Activated naive CD4-positive, alpha-beta T cell treated with anti-CD3 and anti-CD28 coated beads, Interleukin-2, amount 50 U/mL, for 24 hours (primary cell): ENCODE results near the gene DHRS7B.
A peak's percentile ranks its signal among the peaks of the same experiment; 100 is the strongest.
"Not testable (repeated sequence)": the region's sequence is repeated elsewhere in the genome, so short reads cannot be mapped to it uniquely, and the experiment has no call there.

ENCODE experiments used
- H3K27ac Mint-ChIP-seq: one replicate; pipeline ENCODE4 v1.8.0; 2021; ENCODE audit warnings: mild to moderate bottlenecking, mixed read lengths
- H3K27me3 Mint-ChIP-seq: one replicate; pipeline ENCODE4 v1.8.0; 2021; ENCODE audit warnings: mixed read lengths
- H3K36me3 Mint-ChIP-seq: one replicate; pipeline ENCODE4 v1.8.0; 2021; ENCODE audit warnings: mixed read lengths
- H3K4me1 Mint-ChIP-seq: one replicate; pipeline ENCODE4 v1.8.0; 2021; ENCODE audit warnings: mixed read lengths
- H3K4me3 Mint-ChIP-seq: one replicate; pipeline ENCODE4 v1.8.0; 2021; ENCODE audit warnings: mild to moderate bottlenecking, mixed read lengths
- H3K9me3 Mint-ChIP-seq: one replicate; pipeline ENCODE4 v1.8.0; 2021; ENCODE audit warnings: mixed read lengths

DHRS7B gene

GRCh38 chr17:21214777-21215541 lies 88.2 kb downstream of the DHRS7B start:
- no peaks in the 10 kb centered on the region for H3K9me3 Mint-ChIP-seq
- H3K36me3 Mint-ChIP-seq = peaks cover 2% of the 10 kb centered on the region
- H3K4me3 Mint-ChIP-seq = peak overlapping the region; percentile 93
- H3K27me3 Mint-ChIP-seq = no peaks in the 10 kb centered on the region
- peaks cover 63% of the 10 kb centered on the region for H3K4me1 Mint-ChIP-seq
- H3K27ac Mint-ChIP-seq = peak overlapping the region; percentile 90

GRCh38 chr17:21215935-21216334 lies 89.2 kb downstream of the DHRS7B start:
- Mint-ChIP-seq H3K36me3 (peaks cover 2% of the 10 kb centered on the region), H3K4me3 (peak overlapping the region; percentile 93), H3K27ac (peak overlapping the region; percentile 90), H3K9me3 (no peaks in the 10 kb centered on the region), H3K27me3 (no peaks in the 10 kb centered on the region), H3K4me1 (peaks cover 53% of the 10 kb centered on the region)

DNA sequence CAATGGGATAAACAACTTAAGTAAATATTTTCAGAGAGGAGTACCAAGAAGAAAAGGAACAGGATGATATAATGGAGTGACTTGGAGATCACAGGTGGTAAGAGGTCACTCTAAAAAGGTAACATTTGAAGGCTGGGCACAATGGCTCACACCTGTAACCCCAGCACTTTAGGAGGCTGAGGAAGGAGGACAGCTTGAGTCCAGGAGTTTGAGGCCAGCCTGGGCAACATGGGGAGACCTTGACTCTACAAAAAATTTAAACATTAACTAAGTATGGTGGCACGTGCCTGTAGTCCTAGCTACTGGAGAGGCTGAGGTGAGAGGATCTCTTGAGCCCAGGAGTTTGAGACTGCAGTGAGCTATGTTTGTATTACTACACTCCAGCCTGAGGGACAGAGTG lies 90.6 kb downstream of the DHRS7B start:
- Mint-ChIP-seq H3K4me3 (peak overlapping the region; percentile 30), H3K27me3 (no peaks in the 10 kb centered on the region), H3K9me3 (no peaks in the 10 kb centered on the region), H3K4me1 (peaks cover 40% of the 10 kb centered on the region), H3K36me3 (peaks cover 12% of the 10 kb centered on the region), H3K27ac (no peak overlapping the region)

GRCh38 chr17:21218101-21218500 lies 91.3 kb downstream of the DHRS7B start:
- no peak overlapping the region for H3K4me3 Mint-ChIP-seq
- H3K27ac Mint-ChIP-seq = no peak overlapping the region
- H3K4me1 Mint-ChIP-seq = peaks cover 34% of the 10 kb centered on the region
- H3K9me3 Mint-ChIP-seq = no peaks in the 10 kb centered on the region
- peaks cover 14% of the 10 kb centered on the region for H3K36me3 Mint-ChIP-seq
- no peaks in the 10 kb centered on the region for H3K27me3 Mint-ChIP-seq

DNA sequence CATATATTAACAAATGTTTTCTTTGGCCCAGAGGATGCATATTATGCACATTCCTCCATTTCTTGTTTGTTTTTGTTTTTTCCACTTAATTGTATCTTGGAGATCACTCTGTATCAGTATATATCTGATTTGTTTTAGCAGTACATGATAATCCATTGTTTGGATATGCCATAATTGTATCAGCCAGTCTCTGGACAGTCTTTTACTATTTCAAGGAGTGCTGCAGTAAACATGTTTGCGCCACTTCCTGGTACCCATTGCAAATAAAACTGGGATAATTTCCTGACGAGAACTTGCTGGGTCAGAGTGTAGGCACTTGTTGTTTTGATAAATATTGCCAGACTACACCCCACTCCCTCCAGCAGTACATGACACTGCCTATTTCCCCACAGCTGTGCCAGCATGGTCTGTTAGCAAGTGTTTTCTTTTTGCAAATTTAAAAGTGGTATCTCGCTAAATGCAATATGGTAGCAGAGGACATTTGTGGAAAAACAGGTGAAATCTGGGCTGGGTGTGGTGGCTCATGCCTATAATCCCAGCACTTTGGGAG lies 92.1 kb downstream of the DHRS7B start:
- Mint-ChIP-seq H3K27me3 (no peaks in the 10 kb centered on the region), H3K36me3 (peaks cover 14% of the 10 kb centered on the region), H3K9me3 (no peaks in the 10 kb centered on the region), H3K4me1 (peaks cover 34% of the 10 kb centered on the region), H3K4me3 (no peak overlapping the region), H3K27ac (no peak overlapping the region)

DNA sequence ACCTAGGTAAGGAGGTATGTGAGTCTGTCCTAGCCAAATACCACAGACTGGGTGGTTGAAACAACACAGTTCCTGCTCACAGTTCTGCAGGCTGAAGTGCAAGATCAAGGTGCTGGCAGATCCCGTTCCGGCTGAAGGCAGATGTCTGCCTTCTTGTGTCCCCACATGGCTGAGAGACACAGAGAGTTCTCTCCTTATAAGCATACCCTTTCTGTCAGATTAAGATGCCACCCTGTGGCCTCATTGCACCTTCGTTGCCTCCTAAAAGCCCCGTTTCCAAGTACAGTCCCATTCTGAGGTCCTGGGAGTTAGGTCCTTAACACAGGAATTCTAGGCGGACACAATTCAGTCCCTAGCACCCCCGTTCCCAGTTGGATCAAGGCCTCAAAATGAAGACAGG lies 96.3 kb downstream of the DHRS7B start:
- H3K9me3 Mint-ChIP-seq = no peaks in the 10 kb centered on the region
- H3K27ac Mint-ChIP-seq = no peak overlapping the region

GRCh38 chr17:21227277-21227676 lies 100.5 kb downstream of the DHRS7B start:
- not testable (repeated sequence) for H3K27ac Mint-ChIP-seq, H3K36me3 Mint-ChIP-seq, H3K9me3 Mint-ChIP-seq, H3K27me3 Mint-ChIP-seq, H3K4me3 Mint-ChIP-seq, H3K4me1 Mint-ChIP-seq

More for the DNA sequence above, 96.3 kb downstream of the DHRS7B start:
- H3K4me1 Mint-ChIP-seq = peaks cover 7% of the 10 kb centered on the region
- no peaks in the 10 kb centered on the region for H3K27me3 Mint-ChIP-seq
- no peak overlapping the region for H3K4me3 Mint-ChIP-seq
- H3K36me3 Mint-ChIP-seq = peaks cover 15% of the 10 kb centered on the region

DNA sequence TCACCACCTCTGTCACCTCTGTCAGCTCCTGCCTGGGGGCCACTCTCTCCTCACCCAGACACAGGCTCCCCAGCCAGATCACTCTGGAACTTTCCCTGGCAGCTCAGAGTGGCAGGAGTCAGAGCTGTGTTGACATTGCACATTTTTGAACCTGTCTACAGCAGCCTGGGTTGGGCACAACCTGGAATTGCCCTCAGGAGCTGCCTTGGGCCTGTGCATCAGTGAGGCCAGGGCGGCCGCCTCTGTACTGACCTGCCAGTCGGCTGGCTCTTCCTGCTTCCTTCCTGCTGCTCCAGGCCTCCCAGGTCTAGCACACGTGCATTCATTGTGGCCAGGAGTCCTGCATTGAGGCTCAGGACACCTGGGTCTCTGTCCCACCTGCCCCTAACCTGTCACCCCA lies 101.3 kb downstream of the DHRS7B start:
- Mint-ChIP-seq H3K9me3 (peaks cover 7% of the 10 kb centered on the region), H3K27me3 (no peaks in the 10 kb centered on the region), H3K36me3 (peaks cover 1% of the 10 kb centered on the region), H3K4me3 (no peak overlapping the region), H3K27ac (no peak overlapping the region), H3K4me1 (no peaks in the 10 kb centered on the region)

GRCh38 chr17:21228845-21229244 lies 102.1 kb downstream of the DHRS7B start:
- Mint-ChIP-seq H3K9me3 (peaks cover 11% of the 10 kb centered on the region), H3K4me3 (no peak overlapping the region), H3K27ac (no peak overlapping the region), H3K27me3 (no peaks in the 10 kb centered on the region), H3K36me3 (peaks cover 1% of the 10 kb centered on the region), H3K4me1 (no peaks in the 10 kb centered on the region)

DNA sequence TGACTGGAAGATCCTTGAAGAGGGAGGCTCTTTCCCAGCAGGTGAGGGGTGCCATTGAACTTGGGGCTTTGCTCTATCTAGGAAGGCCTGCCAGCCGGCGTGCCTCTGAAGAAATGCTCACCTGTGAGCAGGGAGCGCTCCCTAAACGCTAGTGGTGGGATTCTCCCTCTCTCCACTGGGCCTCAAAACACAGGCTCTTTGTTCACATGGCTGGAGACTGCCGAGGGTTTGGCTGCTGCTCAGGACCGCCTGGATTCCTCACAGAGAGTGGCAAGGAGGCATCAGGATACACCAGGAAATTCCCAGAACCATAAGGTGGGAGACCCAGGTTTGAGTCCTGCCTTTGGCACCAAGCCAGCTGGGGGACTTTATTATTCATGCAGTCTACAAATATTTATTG lies 104.8 kb downstream of the DHRS7B start:
- Mint-ChIP-seq H3K4me3 (no peak overlapping the region), H3K9me3 (peaks cover 11% of the 10 kb centered on the region), H3K4me1 (no peaks in the 10 kb centered on the region), H3K27me3 (no peaks in the 10 kb centered on the region), H3K27ac (no peak overlapping the region), H3K36me3 (no peaks in the 10 kb centered on the region)

DNA sequence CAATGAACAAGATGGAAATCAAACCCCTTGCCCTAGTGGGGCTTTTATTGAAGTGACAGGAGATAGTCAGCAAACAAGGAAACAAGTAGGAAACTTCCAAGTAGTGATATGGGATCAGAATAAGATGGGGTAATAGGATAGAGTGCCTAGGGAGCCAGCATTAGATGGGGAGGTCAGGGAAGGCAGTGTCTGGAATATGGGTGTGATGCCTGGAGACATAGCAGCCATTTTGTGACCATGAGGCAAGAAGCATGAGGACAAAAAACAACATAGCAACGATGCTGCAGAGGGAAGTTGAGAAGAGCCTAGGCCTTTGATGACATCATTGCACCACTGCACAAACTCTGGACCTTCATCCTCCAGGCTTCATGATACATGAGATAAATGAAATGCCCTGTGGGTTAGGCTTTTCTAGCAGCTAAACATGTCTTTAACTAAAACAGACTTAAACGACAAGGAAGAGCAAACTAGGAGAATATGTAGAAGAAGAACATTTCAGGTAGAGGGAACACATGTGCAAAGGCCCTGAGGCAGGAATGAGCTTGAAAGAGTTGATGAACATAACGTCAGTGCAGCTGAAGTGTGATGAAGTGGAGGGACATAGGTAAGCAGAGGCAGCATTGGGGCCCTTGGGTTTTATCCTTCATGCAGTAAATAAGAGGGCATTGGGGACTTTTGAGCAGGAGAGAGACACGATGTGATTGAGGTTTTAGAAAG lies 105.4 kb downstream of the DHRS7B start:
- no peaks in the 10 kb centered on the region for H3K4me1 Mint-ChIP-seq
- no peak overlapping the region for H3K4me3 Mint-ChIP-seq
- no peaks in the 10 kb centered on the region for H3K27me3 Mint-ChIP-seq
- H3K27ac Mint-ChIP-seq = no peak overlapping the region
- peaks cover 11% of the 10 kb centered on the region for H3K9me3 Mint-ChIP-seq
- no peaks in the 10 kb centered on the region for H3K36me3 Mint-ChIP-seq

DNA sequence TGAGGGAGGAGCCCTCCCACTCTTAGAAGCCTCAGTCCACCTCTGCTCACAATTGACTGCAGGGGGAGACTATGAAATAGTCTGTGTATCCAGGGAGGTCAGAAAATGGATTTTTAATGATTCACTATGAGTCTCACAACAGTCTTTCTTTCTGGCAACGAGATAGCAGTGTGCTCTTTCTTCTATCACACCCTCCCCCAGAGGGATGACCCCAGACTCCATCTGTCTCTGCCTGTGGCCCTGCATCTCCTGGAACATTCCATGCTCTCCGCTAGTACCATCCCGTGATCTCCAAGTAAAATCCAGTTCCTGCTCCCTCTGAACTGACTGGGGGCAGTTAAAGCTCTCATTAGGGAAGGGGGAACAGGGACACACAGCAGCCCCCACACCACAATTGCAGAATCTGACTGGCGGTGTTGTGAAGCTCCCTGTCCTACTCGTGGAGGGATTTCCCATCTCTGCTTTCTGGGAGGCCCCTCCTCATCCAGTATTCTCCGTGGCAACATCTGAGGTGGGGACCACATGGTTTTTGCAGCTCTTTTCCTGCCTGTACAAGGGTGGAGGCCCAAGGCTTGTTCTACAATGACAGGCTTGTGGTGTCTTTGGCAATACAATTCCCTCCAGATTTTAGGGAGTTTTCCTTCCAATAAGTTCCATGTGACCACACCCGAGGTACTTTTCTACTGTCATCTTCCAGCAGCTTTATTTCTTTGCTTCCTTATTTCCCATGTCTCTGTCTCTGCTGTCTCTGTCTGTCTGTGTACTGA lies 107.0 kb downstream of the DHRS7B start:
- Mint-ChIP-seq H3K36me3 (no peaks in the 10 kb centered on the region), H3K27ac (no peak overlapping the region), H3K4me1 (no peaks in the 10 kb centered on the region), H3K9me3 (peaks cover 11% of the 10 kb centered on the region), H3K27me3 (no peaks in the 10 kb centered on the region), H3K4me3 (no peak overlapping the region)

GRCh38 chr17:21235921-21236320 lies 109.2 kb downstream of the DHRS7B start:
- Mint-ChIP-seq H3K4me1 (no peaks in the 10 kb centered on the region), H3K27me3 (no peaks in the 10 kb centered on the region), H3K36me3 (no peaks in the 10 kb centered on the region), H3K27ac (peak overlapping the region; percentile 81), H3K4me3 (no peak overlapping the region), H3K9me3 (peaks cover 11% of the 10 kb centered on the region)

DNA sequence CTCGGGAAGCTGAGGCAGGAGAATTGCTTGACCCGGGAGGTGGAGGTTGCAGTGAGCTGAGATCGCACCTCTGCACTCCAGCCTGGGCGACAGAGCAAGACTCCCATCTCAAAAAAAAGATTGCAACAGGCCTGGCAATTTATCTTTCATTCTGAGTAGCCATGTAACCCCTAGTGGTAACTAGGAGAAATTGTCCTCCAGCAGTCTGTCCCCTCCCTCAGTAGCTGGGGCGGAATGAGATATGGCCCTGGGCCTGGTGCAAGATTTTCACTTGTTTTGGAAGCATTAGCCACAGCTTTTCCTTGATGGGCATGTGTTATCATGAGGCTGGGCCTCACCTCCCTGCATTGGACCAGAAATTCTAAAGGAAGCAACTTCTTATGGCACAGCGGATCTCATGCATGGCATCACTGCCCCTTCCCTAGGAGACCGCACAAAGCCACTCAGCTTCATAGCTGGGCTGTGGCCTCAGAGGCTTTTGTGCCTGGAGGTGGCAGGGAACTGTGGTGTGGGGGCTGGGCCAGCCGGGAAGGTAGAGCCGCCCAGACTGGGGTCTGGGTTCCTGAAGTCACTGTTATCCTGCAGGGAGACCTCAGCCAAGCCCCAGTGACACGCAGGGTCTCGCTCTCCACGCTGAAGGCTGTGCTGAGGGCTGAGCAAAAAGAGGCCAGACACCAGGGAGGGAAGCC lies 113.1 kb downstream of the DHRS7B start:
- Mint-ChIP-seq H3K4me3 (no peak overlapping the region), H3K27ac (no peak overlapping the region), H3K27me3 (no peaks in the 10 kb centered on the region), H3K36me3 (no peaks in the 10 kb centered on the region), H3K4me1 (no peaks in the 10 kb centered on the region), H3K9me3 (no peaks in the 10 kb centered on the region)

DNA sequence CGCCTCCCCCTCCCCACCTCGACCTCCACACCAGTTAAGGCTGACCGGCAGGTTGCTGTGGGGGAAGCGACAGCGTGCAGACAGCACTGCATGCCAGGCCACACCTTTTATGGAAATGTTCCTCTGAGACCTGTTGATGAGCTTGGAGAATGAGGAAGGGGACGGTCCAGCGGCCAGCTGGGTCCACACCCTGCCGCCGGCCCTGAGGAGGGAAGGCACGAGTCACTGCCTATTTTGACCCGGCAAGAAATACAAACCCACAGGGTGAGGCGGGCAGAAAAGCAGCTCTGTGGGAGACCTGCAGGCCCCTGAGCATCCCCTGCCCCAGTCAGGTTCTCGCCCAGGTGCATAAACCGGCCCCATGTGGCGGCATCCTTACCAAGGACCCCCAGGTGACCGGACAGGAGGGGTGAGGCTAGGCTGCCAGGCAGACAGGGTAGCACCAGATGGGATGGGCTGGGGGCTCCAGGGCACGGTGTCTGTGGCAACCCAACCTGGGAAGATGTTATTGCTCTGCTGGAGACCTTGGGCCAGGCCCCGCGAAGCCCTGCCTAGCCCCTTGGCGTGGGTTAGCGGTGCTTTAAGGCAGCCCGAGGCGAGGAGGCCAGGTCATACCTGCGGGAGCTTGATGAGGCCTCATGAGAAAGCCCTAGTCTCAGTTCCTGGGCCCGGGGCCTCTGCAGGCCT lies 113.7 kb downstream of the DHRS7B start:
- H3K27ac Mint-ChIP-seq = no peak overlapping the region
- H3K27me3 Mint-ChIP-seq = no peaks in the 10 kb centered on the region
- H3K36me3 Mint-ChIP-seq = no peaks in the 10 kb centered on the region
- H3K4me3 Mint-ChIP-seq = no peak overlapping the region
- H3K4me1 Mint-ChIP-seq = no peaks in the 10 kb centered on the region
- no peaks in the 10 kb centered on the region for H3K9me3 Mint-ChIP-seq
